Measurements from ENCODE around the gene POFUT1.

POFUT1 gene

DNA sequence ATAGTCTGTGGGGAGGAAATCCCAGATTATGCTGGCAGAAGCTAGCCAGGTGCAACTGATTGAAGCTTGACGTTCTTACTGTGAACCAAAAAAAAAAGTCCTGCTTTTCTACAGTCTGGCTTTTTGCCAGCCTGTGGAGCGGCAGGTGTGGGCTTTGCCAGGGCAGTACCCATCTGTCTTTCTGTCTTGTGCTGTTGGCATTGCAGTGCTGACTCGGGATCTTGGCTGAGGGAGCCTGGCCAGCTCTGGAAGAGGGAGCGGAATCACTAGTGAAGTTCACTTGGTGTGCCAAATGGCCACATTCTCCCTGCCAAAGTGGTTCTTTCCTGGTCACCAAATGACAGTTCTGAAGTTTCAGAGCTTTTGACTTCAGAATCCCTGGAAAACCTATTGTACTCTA, 74.8 kb downstream of the POFUT1 start:
- no peak for DNase-seq

DNA sequence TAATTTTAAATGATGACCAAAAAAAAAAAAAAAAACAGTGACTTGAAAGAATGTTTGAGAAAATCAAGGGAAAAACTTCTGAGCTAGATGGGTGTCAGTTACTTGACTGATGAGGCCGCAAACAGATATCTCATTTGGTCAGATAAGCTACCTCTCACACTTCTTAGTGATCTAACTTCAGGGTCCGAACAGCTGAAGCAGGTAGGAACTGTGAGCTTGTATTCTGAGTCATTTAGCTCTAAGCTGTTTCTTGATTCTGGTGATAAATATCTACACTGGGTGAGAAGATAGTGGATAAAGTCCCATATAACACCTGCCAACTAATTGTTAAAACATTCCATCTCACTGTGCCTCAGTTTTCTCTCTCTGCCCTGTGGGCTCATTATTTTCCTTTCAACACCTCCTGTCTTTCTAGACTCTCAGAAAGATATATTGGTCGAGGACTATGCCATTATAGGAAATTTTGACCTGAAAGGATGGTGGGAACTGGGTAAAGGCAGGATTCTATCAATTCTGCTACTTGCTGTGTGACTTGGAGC, 77.5 kb downstream of the POFUT1 start:
- DNase-seq, result no peak

- DNase-seq, result no peak
Observed at GRCh38 chr20:32285621-32286371, 78.1 kb downstream of the POFUT1 start.

DNA sequence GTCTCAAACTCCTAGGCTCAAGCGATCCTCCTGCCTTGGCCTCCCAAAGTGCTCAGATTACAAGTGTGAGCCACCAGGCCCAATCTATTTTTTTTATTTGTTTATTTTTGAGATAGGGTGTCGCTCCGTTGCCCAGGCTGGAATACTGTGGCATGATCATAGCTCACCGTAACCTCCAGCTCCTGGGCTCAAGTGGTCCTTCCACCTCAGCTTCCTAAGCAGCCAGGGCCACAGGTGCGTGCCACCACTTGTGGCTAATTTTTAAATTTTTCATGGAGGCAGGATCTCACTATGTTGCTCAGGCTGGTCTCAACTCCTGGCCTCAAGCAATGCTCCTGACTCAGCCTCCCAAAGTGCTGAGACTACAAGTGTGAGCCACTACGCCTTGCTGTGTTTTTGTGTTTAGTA, 79.6 kb downstream of the POFUT1 start:
- no peak for DNase-seq
